GDM1 (cell line): ENCODE measurements around the gene WDR86.

Experiments
- DNase-seq: peaks from one replicate; lab custom pipeline; 2025; lab: John Stamatoyannopoulos, UW

WDR86 gene

GRCh38 chr7:151347200-151347599 lies 62.6 kb downstream of the WDR86 start:
- no peak for DNase-seq

GRCh38 chr7:151346470-151346769 lies 63.4 kb downstream of the WDR86 start:
- no peak for DNase-seq

- no peak for DNase-seq
Observed at GRCh38 chr7:151345576-151346469, 64.0 kb downstream of the WDR86 start.

GRCh38 chr7:151343516-151343915 lies 66.3 kb downstream of the WDR86 start:
- no peak for DNase-seq

GRCh38 chr7:151342811-151343210 lies 67.0 kb downstream of the WDR86 start:
- DNase-seq = no peak

- DNase-seq = no peak
Observed at GRCh38 chr7:151342102-151342646, 67.7 kb downstream of the WDR86 start.

- peak; percentile 79 for DNase-seq
Observed at GRCh38 chr7:151341357-151342101, 68.3 kb downstream of the WDR86 start, which contains the start of gene NUB1. NUB1 (plus strand) TSS chr7:151341812; CDS start chr7:151345350, 3,538 bp downstream.

- DNase-seq = no peak
Observed at GRCh38 chr7:151340794-151341356, 69.0 kb downstream of the WDR86 start.

- DNase-seq = no peak
Observed at GRCh38 chr7:151339651-151340382, 70.0 kb downstream of the WDR86 start.

GRCh38 chr7:151338809-151339208 lies 71.0 kb downstream of the WDR86 start:
- no peak for DNase-seq

GRCh38 chr7:151337346-151337745 lies 72.5 kb downstream of the WDR86 start:
- no peak for DNase-seq

- DNase-seq = no peak
Observed at GRCh38 chr7:151336027-151336708, 73.7 kb downstream of the WDR86 start.

GRCh38 chr7:151334628-151335027 lies 75.2 kb downstream of the WDR86 start:
- DNase-seq = no peak
